HepG2 (cell line): ENCODE measurements around the gene CCSER2. TPM values are rescaled to one million over a fixed set of nuclear protein-coding genes. Genes with fewer than 3 reads are reported as not detected.

Experiments
- FOXO1 ChIP-seq: sonication (generic); formaldehyde crosslinking; IDR thresholded peaks from 2 replicates; pipeline ENCODE4 v1.4.0; 2020; ENCODE audit warnings: missing genetic modification reagents
- HMG20A ChIP-seq: IDR thresholded peaks from 2 replicates; pipeline ENCODE4 v1.6.1; 2016; ENCODE audit warnings: borderline replicate concordance
- KLF6 ChIP-seq: IDR thresholded peaks from 2 replicates; pipeline ENCODE4 v1.8.0; 2016; ENCODE audit warnings: missing biosample characterization, missing genetic modification reagents
- KLF9 ChIP-seq: IDR thresholded peaks from 2 replicates; pipeline ENCODE4 v1.6.1; 2016; ENCODE audit warnings: low read depth
- KMT2B ChIP-seq: IDR thresholded peaks from 2 replicates; pipeline ENCODE4 v1.6.1; 2016; ENCODE audit warnings: missing genetic modification reagents, missing compliant biosample characterization
- LCORL ChIP-seq, 2 experiments: fragments of 450-650 bp in 1 of 2; sonication (generic) in 1 of 2; formaldehyde crosslinking in 1 of 2; IDR thresholded peaks; 2 replicates each; pipeline versions ENCODE4 v1.5.0 to v1.6.1; 2017 to 2020; ENCODE audit warnings: antibody characterized with exemption in 1 of 2, missing genetic modification reagents in 1 of 2
- NR3C1 ChIP-seq: sonication (generic); formaldehyde crosslinking; IDR thresholded peaks from 2 replicates; pipeline ENCODE4 v1.4.0; 2020; ENCODE audit warnings: missing genetic modification reagents
- POLR2G ChIP-seq: fragments of 200-400 bp; formaldehyde crosslinking; IDR thresholded peaks from 2 replicates; pipeline ENCODE4 v1.6.1; 2018; ENCODE audit warnings: mild to moderate bottlenecking, low read depth, low read length, moderate library complexity
- RBFOX2 ChIP-seq: fragments of 200-400 bp; formaldehyde crosslinking; IDR thresholded peaks from 2 replicates; pipeline ENCODE4 v1.6.1; 2017; ENCODE audit warnings: low read depth, mild to moderate bottlenecking, low read length
- ZFP36L2 ChIP-seq: sonication (generic); formaldehyde crosslinking; IDR thresholded peaks from 2 replicates; pipeline ENCODE4 v1.4.0; 2020; ENCODE audit warnings: missing genetic modification reagents
- ZKSCAN5 ChIP-seq: sonication (generic); formaldehyde crosslinking; IDR thresholded peaks from 2 replicates; pipeline ENCODE4 v1.5.1; 2020; ENCODE audit warnings: mild to moderate bottlenecking, missing genetic modification reagents
- ZNF564 ChIP-seq: sonication (generic); formaldehyde crosslinking; IDR thresholded peaks from 2 replicates; pipeline ENCODE4 v1.8.1; 2023; ENCODE audit warnings: mild to moderate bottlenecking, missing genetic modification reagents
- polyA plus RNA-seq, 8 experiments: library from polyadenylated mRNA; depleted of rRNA in 3 of 8; stranded (reverse) in 7 of 8; unstranded in 1 of 8; fragments of >200 nt; fragmentation: Illumina TruSeq in 4 of 8; extraction: Trizol in 4 of 8; gene quantifications; 2 replicates each; pipeline versions ENCODE4 v1.2.1 to v1.2.3, GENCODE V29; 2011 to 2016; ENCODE audit warnings: low read depth in 4 of 8, missing spikeins in 1 of 8, mixed read lengths in 1 of 8; ENCODE audit not compliant: insufficient read depth in 1 of 8
- total RNA-seq, 5 experiments: library from RNA; depleted of rRNA; stranded (reverse); fragments of >200 nt; fragmentation: Illumina TruSeq; extraction: Trizol; gene quantifications; 2 replicates each; pipeline ENCODE4 v1.2.3, GENCODE V29; 2016; ENCODE audit warnings: low read depth in 1 of 5
- TF ChIP-seq, protein P1 (sequence below): fragments of 450-650 bp; IDR thresholded peaks from 2 replicates; pipeline ENCODE4 v1.6.1; 2017; ENCODE audit warnings: mild to moderate bottlenecking
- TF ChIP-seq, protein P2 (sequence below), 2 experiments: fragments of 450-650 bp in 1 of 2; sonication (generic) in 1 of 2; formaldehyde crosslinking in 1 of 2; IDR thresholded peaks; 2 replicates each; pipeline versions ENCODE4 v1.6.1 to v1.8.0; 2016 to 2022; ENCODE audit warnings: antibody characterized with exemption in 1 of 2, mild to moderate bottlenecking in 1 of 2, missing genetic modification reagents in 1 of 2
- TF ChIP-seq, protein P3 (sequence below): sonication (generic); formaldehyde crosslinking; IDR thresholded peaks from 2 replicates; pipeline ENCODE4 v1.4.0; 2020; ENCODE audit warnings: missing genetic modification reagents, borderline replicate concordance

CCSER2 gene
- total and polyA plus RNA-seq, 2 of the 13 experiments (the other 11 are each of a cell fraction or from before 2014, with no cell fraction given) = 13.3 to 17.2 TPM

DNA sequence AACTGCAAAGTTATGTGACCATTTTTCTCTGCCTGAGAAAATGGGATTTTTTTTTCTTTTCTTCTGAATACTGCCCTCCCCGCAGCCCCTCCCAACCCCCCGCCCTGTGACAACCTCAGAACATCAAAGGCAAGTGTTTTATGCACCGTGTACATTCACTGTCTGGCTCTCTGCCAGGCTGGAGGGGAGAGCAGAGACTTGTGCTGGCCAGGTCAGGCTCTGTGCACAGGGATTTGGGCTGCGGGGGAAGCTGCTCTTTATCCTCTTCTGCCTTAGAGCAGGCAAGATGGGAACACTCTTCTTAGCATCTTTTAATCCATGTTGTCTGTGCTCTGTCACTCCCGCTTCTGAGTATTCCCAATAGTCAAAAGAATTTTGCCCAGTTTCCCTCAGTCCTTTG is 195.1 kb downstream of the CCSER2 start (continued):
- TF ChIP-seq, protein P1, sequence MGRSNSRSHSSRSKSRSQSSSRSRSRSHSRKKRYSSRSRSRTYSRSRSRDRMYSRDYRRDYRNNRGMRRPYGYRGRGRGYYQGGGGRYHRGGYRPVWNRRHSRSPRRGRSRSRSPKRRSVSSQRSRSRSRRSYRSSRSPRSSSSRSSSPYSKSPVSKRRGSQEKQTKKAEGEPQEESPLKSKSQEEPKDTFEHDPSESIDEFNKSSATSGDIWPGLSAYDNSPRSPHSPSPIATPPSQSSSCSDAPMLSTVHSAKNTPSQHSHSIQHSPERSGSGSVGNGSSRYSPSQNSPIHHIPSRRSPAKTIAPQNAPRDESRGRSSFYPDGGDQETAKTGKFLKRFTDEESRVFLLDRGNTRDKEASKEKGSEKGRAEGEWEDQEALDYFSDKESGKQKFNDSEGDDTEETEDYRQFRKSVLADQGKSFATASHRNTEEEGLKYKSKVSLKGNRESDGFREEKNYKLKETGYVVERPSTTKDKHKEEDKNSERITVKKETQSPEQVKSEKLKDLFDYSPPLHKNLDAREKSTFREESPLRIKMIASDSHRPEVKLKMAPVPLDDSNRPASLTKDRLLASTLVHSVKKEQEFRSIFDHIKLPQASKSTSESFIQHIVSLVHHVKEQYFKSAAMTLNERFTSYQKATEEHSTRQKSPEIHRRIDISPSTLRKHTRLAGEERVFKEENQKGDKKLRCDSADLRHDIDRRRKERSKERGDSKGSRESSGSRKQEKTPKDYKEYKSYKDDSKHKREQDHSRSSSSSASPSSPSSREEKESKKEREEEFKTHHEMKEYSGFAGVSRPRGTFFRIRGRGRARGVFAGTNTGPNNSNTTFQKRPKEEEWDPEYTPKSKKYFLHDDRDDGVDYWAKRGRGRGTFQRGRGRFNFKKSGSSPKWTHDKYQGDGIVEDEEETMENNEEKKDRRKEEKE = no peak
- no peak for TF ChIP-seq FOXO1 (CRISPR knock-in tag)
- no peak for TF ChIP-seq ZFP36L2
- no peak for TF ChIP-seq RBFOX2
- peak; percentile 75 for TF ChIP-seq HMG20A (CRISPR knock-in tag)
- peak; percentile 24; the same call in 1 of the 2 replicates for TF ChIP-seq LCORL (IDR thresholded peaks at IDR 0.05)
- TF ChIP-seq LCORL (CRISPR knock-in tag; IDR thresholded peaks at IDR 0.05) = 0 out of 2 replicates have a peak, but pooled peaks have one; percentile 21
- no peak for TF ChIP-seq KMT2B
- TF ChIP-seq POLR2G = 0 out of 2 replicates have a peak, but pooled peaks have one; percentile 35
- no peak for TF ChIP-seq ZKSCAN5 (CRISPR knock-in tag)
- no peak for TF ChIP-seq NR3C1 (CRISPR knock-in tag)
- no peak for TF ChIP-seq KLF6 (CRISPR knock-in tag)
- TF ChIP-seq, protein P2, sequence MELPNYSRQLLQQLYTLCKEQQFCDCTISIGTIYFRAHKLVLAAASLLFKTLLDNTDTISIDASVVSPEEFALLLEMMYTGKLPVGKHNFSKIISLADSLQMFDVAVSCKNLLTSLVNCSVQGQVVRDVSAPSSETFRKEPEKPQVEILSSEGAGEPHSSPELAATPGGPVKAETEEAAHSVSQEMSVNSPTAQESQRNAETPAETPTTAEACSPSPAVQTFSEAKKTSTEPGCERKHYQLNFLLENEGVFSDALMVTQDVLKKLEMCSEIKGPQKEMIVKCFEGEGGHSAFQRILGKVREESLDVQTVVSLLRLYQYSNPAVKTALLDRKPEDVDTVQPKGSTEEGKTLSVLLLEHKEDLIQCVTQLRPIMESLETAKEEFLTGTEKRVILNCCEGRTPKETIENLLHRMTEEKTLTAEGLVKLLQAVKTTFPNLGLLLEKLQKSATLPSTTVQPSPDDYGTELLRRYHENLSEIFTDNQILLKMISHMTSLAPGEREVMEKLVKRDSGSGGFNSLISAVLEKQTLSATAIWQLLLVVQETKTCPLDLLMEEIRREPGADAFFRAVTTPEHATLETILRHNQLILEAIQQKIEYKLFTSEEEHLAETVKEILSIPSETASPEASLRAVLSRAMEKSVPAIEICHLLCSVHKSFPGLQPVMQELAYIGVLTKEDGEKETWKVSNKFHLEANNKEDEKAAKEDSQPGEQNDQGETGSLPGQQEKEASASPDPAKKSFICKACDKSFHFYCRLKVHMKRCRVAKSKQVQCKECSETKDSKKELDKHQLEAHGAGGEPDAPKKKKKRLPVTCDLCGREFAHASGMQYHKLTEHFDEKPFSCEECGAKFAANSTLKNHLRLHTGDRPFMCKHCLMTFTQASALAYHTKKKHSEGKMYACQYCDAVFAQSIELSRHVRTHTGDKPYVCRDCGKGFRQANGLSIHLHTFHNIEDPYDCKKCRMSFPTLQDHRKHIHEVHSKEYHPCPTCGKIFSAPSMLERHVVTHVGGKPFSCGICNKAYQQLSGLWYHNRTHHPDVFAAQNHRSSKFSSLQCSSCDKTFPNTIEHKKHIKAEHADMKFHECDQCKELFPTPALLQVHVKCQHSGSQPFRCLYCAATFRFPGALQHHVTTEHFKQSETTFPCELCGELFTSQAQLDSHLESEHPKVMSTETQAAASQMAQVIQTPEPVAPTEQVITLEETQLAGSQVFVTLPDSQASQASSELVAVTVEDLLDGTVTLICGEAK (IDR thresholded peaks at IDR 0.05) = no peak
- TF ChIP-seq, protein P2 (CRISPR knock-in tag; IDR thresholded peaks at IDR 0.05) = no peak
- 0 out of 2 replicates have a peak, but pooled peaks have one; percentile 41 for TF ChIP-seq ZNF564 (CRISPR knock-in tag)
- no peak for TF ChIP-seq KLF9 (CRISPR knock-in tag)
- TF ChIP-seq, protein P3, sequence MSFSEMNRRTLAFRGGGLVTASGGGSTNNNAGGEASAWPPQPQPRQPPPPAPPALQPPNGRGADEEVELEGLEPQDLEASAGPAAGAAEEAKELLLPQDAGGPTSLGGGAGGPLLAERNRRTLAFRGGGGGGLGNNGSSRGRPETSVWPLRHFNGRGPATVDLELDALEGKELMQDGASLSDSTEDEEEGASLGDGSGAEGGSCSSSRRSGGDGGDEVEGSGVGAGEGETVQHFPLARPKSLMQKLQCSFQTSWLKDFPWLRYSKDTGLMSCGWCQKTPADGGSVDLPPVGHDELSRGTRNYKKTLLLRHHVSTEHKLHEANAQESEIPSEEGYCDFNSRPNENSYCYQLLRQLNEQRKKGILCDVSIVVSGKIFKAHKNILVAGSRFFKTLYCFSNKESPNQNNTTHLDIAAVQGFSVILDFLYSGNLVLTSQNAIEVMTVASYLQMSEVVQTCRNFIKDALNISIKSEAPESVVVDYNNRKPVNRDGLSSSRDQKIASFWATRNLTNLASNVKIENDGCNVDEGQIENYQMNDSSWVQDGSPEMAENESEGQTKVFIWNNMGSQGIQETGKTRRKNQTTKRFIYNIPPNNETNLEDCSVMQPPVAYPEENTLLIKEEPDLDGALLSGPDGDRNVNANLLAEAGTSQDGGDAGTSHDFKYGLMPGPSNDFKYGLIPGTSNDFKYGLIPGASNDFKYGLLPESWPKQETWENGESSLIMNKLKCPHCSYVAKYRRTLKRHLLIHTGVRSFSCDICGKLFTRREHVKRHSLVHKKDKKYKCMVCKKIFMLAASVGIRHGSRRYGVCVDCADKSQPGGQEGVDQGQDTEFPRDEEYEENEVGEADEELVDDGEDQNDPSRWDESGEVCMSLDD (CRISPR knock-in tag) = no peak
